Measurements from ENCODE around the gene DHCR7. TPM values are rescaled to one million over a fixed set of nuclear protein-coding genes. Genes with fewer than 3 reads are reported as not detected.
A peak's percentile ranks its signal among the peaks of the same experiment; 100 is the strongest.
"Not testable (repeated sequence)": the region's sequence is repeated elsewhere in the genome, so short reads cannot be mapped to it uniquely, and the experiment has no call there.

The DHCR7 gene
- total RNA-seq, 2 experiments from 2014 or later, result 66.4 to 68.9 TPM

GRCh38 chr11:71423181-71423790 lies 24.9 kb downstream of the DHCR7 start:
- POLR2A ChIA-PET, result interaction anchor here (1.0 kb wide), 1 partner anchor 10 kb away, joined by 4 read pairs; no protein-coding TSS in a partner anchor
- Mint-ChIP-seq H3K4me1 (ENCODE audit: low read depth) (peaks cover 11% of the 10 kb centered on the region), H3K4me3 (no peak overlapping the region), H3K27ac (no peak overlapping the region), H3K27me3 (no peaks in the 10 kb centered on the region), H3K9me3 (no peaks in the 10 kb centered on the region), H3K36me3 (ENCODE audit: low read depth) (no peaks in the 10 kb centered on the region)
- TF ChIP-seq CTCF (IDR thresholded peaks at IDR 0.05), result no peak
- ATAC-seq (no peak), DNase-seq (no peak)
- CTCF ChIA-PET, result no interaction called here
- intact Hi-C loops (cut with micrococcal nuclease), result no loop called here

- H3K27ac Mint-ChIP-seq; CTCF ChIA-PET; POLR2A ChIA-PET; H3K4me3 Mint-ChIP-seq; DNase-seq; ATAC-seq; H3K9me3 Mint-ChIP-seq; H3K36me3 Mint-ChIP-seq (ENCODE audit: low read depth); intact Hi-C loops (cut with micrococcal nuclease); H3K27me3 Mint-ChIP-seq: not testable (repeated sequence)
- H3K4me1 Mint-ChIP-seq (ENCODE audit: low read depth), result peaks cover 11% of the 10 kb centered on the region
Measured at GRCh38 chr11:71422318-71422717, 25.9 kb downstream of the DHCR7 start.

- Mint-ChIP-seq H3K4me3 (no peak overlapping the region), H3K27me3 (no peaks in the 10 kb centered on the region), H3K9me3 (no peaks in the 10 kb centered on the region), H3K36me3 (ENCODE audit: low read depth) (no peaks in the 10 kb centered on the region), H3K4me1 (ENCODE audit: low read depth) (peaks cover 10% of the 10 kb centered on the region), H3K27ac (no peak overlapping the region)
- intact Hi-C loops (cut with micrococcal nuclease), result no loop called here
- ChIA-PET CTCF (no interaction called here), POLR2A (no interaction called here)
- ATAC-seq, result no peak
- DNase-seq, result no peak
- TF ChIP-seq CTCF (IDR thresholded peaks at IDR 0.05), result no peak
Measured at GRCh38 chr11:71421392-71421950, 26.7 kb downstream of the DHCR7 start.

GRCh38 chr11:71420455-71421241 lies 27.5 kb downstream of the DHCR7 start:
- Mint-ChIP-seq H3K9me3 (no peaks in the 10 kb centered on the region), H3K36me3 (ENCODE audit: low read depth) (no peaks in the 10 kb centered on the region), H3K4me1 (ENCODE audit: low read depth) (peaks cover 1% of the 10 kb centered on the region), H3K4me3 (no peak overlapping the region), H3K27me3 (no peaks in the 10 kb centered on the region), H3K27ac (no peak overlapping the region)
- ChIA-PET POLR2A (no interaction called here), CTCF (interaction anchor here (1.1 kb wide), 1 partner anchor 32 kb away, joined by 3 read pairs; the partner anchor contains the start of gene NADSYN1)
- no peak for ATAC-seq
- peak; percentile 81 for TF ChIP-seq CTCF (IDR thresholded peaks at IDR 0.05)
- peak; percentile 47 for DNase-seq
- intact Hi-C loops (cut with micrococcal nuclease), result no loop called here

- Mint-ChIP-seq H3K27ac (no peak overlapping the region), H3K36me3 (ENCODE audit: low read depth) (no peaks in the 10 kb centered on the region), H3K4me3 (no peak overlapping the region), H3K9me3 (no peaks in the 10 kb centered on the region), H3K4me1 (ENCODE audit: low read depth) (no peaks in the 10 kb centered on the region), H3K27me3 (no peaks in the 10 kb centered on the region)
- peak; percentile 42 for DNase-seq
- CTCF ChIA-PET, result no interaction called here
- intact Hi-C loops (cut with micrococcal nuclease), result no loop called here
- peak; percentile 34 for ATAC-seq
- TF ChIP-seq CTCF (IDR thresholded peaks at IDR 0.05), result no peak
- POLR2A ChIA-PET, result no interaction called here
Measured at GRCh38 chr11:71418643-71419042, 29.6 kb downstream of the DHCR7 start.
